HepG2 (cell line): ENCODE data around the gene IFT122. TPM values are rescaled to one million over a fixed set of nuclear protein-coding genes. Genes with fewer than 3 reads are reported as not detected.

Source experiments
- ETV5 ChIP-seq: IDR thresholded peaks from 2 replicates; pipeline ENCODE4 v1.6.1; 2018; ENCODE audit warnings: missing biosample characterization, missing genetic modification reagents, inconsistent platforms, borderline replicate concordance
- GPN1 ChIP-seq: sonication (generic); formaldehyde crosslinking; IDR thresholded peaks from 2 replicates; pipeline ENCODE4 v1.5.1; 2020; ENCODE audit warnings: missing genetic modification reagents, borderline replicate concordance
- HDAC1 ChIP-seq: sonication (generic); formaldehyde crosslinking; IDR thresholded peaks from 2 replicates; pipeline ENCODE4 v1.5.1; 2020; ENCODE audit warnings: mild to moderate bottlenecking, missing genetic modification reagents
- IKZF4 ChIP-seq: sonication (generic); formaldehyde crosslinking; IDR thresholded peaks from 2 replicates; pipeline ENCODE4 v1.5.1; 2020; ENCODE audit warnings: borderline replicate concordance, mild to moderate bottlenecking, low read depth, missing genetic modification reagents; ENCODE audit errors: not compliant biosample characterization
- ONECUT2 ChIP-seq: sonication (generic); formaldehyde crosslinking; IDR thresholded peaks from 2 replicates; pipeline ENCODE4 v1.4.0; 2020; ENCODE audit warnings: missing genetic modification reagents
- PCBP2 ChIP-seq: fragments of 200-400 bp; formaldehyde crosslinking; optimal IDR thresholded peaks from 2 replicates; pipeline ENCODE3; 2018; ENCODE audit warnings: low read length, low read depth; ENCODE audit not compliant: poor library complexity, severe bottlenecking
- SMARCC2 ChIP-seq: fragments of 450-650 bp; IDR thresholded peaks from 2 replicates; pipeline ENCODE4 v1.6.1; 2017; ENCODE audit warnings: antibody characterized with exemption, mild to moderate bottlenecking
- ZFAT ChIP-seq: sonication (generic); formaldehyde crosslinking; conservative IDR thresholded peaks from 2 replicates; pipeline ENCODE4 v1.8.1; 2023; ENCODE audit warnings: missing genetic modification reagents, inconsistent platforms
- ZNF10 ChIP-seq: sonication (generic); formaldehyde crosslinking; IDR thresholded peaks from 2 replicates; pipeline ENCODE4 v1.4.0; 2020; ENCODE audit warnings: mild to moderate bottlenecking, low read depth, missing genetic modification reagents, borderline replicate concordance
- ZNF256 ChIP-seq: sonication (generic); formaldehyde crosslinking; conservative IDR thresholded peaks from 2 replicates; pipeline ENCODE4 v1.4.0; 2020; ENCODE audit warnings: missing genetic modification reagents
- polyA plus RNA-seq, 8 experiments: library from polyadenylated mRNA; depleted of rRNA in 3 of 8; stranded (reverse) in 7 of 8; unstranded in 1 of 8; fragments of >200 nt; fragmentation: Illumina TruSeq in 4 of 8; extraction: Trizol in 4 of 8; gene quantifications; 2 replicates each; pipeline versions ENCODE4 v1.2.1 to v1.2.3, GENCODE V29; 2011 to 2016; ENCODE audit warnings: low read depth in 4 of 8, missing spikeins in 1 of 8, mixed read lengths in 1 of 8; ENCODE audit not compliant: insufficient read depth in 1 of 8
- total RNA-seq, 5 experiments: library from RNA; depleted of rRNA; stranded (reverse); fragments of >200 nt; fragmentation: Illumina TruSeq; extraction: Trizol; gene quantifications; 2 replicates each; pipeline ENCODE4 v1.2.3, GENCODE V29; 2016; ENCODE audit warnings: low read depth in 1 of 5
- TF ChIP-seq, protein P1 (sequence below): sonication (generic); formaldehyde crosslinking; IDR thresholded peaks from 2 replicates; pipeline ENCODE4 v1.4.0; 2020; ENCODE audit warnings: missing genetic modification reagents, borderline replicate concordance
- TF ChIP-seq, protein P2 (sequence below): sonication (generic); formaldehyde crosslinking; IDR thresholded peaks from 2 replicates; pipeline ENCODE4 v1.9.0; 2022; ENCODE audit warnings: low read depth, missing genetic modification reagents

Gene IFT122
- total and polyA plus RNA-seq, 2 of the 13 experiments (the other 11 are each of a cell fraction or from before 2014, with no cell fraction given) = 10.1 to 10.3 TPM

DNA sequence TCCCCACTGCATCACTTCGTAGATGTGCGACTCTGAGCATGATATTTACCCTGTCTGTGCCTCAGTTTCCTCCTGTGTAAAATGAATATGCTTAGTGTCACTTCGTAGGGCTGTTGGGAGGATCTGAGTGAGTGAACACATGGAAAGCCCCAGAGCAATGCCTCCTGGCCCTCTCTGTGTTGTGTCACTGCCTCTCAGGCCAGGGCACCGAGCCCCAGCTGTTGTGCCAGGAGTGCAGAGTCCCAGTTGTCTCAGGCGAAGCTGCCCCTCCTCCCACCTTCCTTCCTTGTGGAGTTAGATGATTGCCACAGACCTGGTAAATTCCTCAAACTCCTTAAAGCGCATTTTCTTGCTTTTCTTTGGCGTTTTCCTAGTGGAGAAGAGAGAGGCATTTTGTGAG is 37.8 kb upstream of the IFT122 start (continued):
- TF ChIP-seq, protein P1, sequence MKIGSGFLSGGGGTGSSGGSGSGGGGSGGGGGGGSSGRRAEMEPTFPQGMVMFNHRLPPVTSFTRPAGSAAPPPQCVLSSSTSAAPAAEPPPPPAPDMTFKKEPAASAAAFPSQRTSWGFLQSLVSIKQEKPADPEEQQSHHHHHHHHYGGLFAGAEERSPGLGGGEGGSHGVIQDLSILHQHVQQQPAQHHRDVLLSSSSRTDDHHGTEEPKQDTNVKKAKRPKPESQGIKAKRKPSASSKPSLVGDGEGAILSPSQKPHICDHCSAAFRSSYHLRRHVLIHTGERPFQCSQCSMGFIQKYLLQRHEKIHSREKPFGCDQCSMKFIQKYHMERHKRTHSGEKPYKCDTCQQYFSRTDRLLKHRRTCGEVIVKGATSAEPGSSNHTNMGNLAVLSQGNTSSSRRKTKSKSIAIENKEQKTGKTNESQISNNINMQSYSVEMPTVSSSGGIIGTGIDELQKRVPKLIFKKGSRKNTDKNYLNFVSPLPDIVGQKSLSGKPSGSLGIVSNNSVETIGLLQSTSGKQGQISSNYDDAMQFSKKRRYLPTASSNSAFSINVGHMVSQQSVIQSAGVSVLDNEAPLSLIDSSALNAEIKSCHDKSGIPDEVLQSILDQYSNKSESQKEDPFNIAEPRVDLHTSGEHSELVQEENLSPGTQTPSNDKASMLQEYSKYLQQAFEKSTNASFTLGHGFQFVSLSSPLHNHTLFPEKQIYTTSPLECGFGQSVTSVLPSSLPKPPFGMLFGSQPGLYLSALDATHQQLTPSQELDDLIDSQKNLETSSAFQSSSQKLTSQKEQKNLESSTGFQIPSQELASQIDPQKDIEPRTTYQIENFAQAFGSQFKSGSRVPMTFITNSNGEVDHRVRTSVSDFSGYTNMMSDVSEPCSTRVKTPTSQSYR (CRISPR knock-in tag) = peak; percentile 57; the same call in 1 of the 2 replicates
- TF ChIP-seq SMARCC2 (no peak), PCBP2 (no peak), GPN1 (CRISPR knock-in tag) (no peak), IKZF4 (CRISPR knock-in tag) (no peak), HDAC1 (CRISPR knock-in tag) (no peak), ETV5 (CRISPR knock-in tag) (no peak), ZNF256 (CRISPR knock-in tag) (no peak), ZFAT (CRISPR knock-in tag) (no peak), ONECUT2 (CRISPR knock-in tag) (no peak), ZNF10 (CRISPR knock-in tag) (no peak)
- TF ChIP-seq, protein P2, sequence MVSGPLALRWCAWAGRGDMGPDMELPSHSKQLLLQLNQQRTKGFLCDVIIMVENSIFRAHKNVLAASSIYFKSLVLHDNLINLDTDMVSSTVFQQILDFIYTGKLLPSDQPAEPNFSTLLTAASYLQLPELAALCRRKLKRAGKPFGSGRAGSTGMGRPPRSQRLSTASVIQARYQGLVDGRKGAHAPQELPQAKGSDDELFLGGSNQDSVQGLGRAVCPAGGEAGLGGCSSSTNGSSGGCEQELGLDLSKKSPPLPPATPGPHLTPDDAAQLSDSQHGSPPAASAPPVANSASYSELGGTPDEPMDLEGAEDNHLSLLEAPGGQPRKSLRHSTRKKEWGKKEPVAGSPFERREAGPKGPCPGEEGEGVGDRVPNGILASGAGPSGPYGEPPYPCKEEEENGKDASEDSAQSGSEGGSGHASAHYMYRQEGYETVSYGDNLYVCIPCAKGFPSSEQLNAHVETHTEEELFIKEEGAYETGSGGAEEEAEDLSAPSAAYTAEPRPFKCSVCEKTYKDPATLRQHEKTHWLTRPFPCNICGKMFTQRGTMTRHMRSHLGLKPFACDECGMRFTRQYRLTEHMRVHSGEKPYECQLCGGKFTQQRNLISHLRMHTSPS (CRISPR knock-in tag) = peak; percentile 59; the same call in 1 of the 2 replicates
- TF ChIP-seq, all 625 proteins: peak for 7
